HG02840 (cell line): ENCODE measurements around the gene GOLGA6D.
"Not testable (repeated sequence)": the region's sequence is repeated elsewhere in the genome, so short reads cannot be mapped to it uniquely, and the experiment has no call there.

Source experiments
- ATAC-seq: cut with Tn5 transposase; IDR thresholded peaks from one replicate; pipeline ENCODE4 v1.9.1; 2021; ENCODE audit warnings: mild to moderate bottlenecking, moderate library complexity, moderate number of reproducible peaks; ENCODE audit not compliant: unreplicated experiment, low FRiP score

The GOLGA6D gene, protein sequence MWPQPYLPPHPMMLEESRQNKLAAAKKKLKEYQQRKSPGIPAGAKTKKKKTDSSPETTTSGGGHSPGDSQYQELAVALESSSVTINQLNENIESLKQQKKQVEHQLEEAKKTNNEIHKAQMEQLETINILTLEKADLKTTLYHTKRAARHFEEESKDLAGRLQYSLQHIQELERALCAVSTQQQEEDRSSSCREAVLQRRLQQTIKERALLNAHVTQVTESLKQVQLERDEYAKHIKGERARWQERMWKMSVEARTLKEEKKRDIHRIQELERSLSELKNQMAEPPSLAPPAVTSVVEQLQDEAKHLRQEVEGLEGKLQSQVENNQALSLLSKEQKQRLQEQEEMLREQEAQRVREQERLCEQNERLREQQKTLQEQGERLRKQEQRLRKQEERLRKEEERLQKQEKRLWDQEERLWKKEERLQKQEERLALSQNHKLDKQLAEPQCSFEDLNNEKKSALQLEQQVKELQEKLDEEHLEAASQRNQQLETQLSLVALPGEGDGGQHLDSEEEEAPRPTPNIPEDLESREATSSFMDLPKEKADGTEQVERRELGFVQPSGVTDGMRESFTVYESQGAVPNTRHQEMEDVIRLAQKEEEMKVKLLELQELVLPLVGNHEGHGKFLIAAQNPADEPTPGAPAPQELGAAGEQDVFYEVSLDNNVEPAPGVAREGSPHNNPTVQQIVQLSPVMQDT

DNA sequence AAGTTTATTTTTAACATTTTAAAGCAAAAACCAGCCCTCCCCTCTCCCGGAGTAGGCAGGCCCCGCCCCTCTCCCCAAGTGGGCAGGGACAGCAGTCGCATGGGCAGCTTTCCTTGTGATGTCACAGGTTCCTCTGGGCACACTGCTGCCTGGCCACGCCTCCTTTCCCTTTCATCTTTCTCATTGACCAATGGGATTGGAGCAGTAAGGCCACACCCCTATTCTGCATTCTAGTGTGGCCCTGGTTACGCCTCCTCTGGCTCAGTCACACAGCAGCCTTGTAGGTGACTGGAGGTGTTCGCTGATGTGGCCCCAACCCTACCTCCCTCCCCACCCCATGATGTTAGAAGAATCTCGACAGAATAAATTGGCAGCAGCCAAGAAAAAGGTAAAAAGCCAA lies at the start of gene GOLGA6D:
Gene GOLGA6D (plus strand): TSS at position 264 of the 400 bp plus-strand sequence. CDS start 41 bp downstream, at position 305.
- ATAC-seq = not testable (repeated sequence)

DNA sequence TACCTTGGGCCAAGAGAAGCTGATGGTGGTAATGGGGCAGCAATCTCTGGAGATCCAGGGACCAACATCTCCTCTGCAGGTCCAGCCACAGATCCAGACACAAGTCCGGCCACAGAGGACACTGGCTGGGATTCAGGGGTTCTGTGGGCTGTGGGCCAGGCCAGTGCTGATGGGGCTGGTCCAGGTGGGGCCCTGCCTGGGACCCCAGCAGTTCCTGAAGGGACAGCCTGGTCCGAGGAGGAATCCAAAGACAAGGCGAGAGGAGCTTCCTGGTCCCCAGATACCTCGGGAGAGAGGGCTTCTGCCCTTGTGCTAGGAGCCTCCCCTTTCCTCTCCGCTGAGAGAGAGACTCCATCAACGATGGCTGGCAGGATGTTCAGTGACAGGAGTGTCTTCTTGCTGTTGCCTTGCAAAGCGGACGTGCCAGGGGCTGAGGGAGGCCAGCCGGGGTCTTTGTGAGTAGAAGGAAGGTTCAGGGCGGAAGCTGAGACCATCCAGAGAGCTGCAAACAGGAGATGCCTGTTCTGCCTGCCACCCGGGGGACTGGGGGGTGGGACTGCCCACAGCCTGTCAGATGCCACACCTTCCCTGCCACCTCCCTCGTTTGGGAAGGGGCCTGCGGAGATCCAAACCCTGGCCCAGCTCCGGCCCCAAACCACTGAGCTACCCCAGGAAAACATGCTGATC lies 49.0 kb upstream of the GOLGA6D start:
- ATAC-seq = no peak

DNA sequence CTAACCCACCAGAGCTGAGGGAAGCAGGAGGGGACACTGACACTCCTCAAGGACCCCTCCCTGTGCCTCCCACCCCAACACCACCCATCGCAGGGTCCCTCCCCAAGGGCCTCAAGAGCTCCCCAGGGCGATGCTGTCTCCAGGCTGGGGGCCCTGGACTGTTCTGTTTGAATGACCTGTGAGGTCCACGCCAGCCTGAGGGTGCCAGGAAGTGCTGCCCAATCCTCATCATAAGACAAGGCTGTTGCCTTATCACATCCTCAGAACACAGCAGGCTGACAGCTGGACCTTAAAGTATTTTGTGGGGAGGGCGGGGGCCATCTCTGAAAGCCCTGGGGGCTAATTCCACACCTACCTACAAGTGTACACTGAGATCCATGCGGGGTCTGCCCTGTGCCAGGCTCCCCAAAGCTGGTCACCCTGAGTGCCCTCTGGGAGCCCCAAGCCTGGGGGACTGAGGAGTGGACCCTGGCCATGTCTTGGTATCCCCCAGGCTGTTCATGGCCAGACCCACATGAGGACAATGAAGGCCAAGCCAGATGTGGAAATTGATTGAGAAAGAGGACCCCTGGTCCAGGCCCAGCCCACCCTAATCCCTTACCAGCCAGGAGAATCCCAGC lies 48.3 kb upstream of the GOLGA6D start:
- no peak for ATAC-seq

DNA sequence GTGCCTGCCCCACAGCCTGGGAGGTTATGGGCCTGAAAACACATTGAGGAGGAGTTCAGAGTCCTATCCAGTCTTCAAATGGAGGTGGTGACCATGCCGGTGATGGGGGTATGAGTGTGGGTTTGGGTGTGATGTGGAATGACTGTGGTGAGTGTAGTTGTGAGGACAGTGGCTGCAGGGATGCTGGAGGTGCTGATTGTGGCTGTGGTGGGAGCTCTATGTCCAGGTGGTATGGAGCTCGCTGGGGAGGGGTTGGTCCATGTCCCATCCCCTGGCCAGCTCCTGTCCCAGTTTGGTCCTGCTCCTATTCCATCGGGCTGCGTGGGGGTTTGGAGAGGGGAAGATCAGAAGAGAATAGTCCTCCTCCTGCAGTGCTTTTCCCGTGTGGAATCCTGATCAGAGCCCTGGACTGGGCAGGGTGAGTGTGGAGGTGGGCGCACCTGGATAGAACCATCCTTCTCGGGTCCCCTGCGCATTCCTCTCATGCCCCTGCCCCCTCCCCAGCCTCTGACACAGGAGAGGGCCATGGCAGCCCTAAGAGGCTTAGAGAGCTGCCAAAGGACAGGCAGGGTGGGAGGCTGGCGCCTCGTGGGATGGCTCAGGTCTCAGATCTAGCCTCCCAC lies 47.5 kb upstream of the GOLGA6D start:
- no peak for ATAC-seq

DNA sequence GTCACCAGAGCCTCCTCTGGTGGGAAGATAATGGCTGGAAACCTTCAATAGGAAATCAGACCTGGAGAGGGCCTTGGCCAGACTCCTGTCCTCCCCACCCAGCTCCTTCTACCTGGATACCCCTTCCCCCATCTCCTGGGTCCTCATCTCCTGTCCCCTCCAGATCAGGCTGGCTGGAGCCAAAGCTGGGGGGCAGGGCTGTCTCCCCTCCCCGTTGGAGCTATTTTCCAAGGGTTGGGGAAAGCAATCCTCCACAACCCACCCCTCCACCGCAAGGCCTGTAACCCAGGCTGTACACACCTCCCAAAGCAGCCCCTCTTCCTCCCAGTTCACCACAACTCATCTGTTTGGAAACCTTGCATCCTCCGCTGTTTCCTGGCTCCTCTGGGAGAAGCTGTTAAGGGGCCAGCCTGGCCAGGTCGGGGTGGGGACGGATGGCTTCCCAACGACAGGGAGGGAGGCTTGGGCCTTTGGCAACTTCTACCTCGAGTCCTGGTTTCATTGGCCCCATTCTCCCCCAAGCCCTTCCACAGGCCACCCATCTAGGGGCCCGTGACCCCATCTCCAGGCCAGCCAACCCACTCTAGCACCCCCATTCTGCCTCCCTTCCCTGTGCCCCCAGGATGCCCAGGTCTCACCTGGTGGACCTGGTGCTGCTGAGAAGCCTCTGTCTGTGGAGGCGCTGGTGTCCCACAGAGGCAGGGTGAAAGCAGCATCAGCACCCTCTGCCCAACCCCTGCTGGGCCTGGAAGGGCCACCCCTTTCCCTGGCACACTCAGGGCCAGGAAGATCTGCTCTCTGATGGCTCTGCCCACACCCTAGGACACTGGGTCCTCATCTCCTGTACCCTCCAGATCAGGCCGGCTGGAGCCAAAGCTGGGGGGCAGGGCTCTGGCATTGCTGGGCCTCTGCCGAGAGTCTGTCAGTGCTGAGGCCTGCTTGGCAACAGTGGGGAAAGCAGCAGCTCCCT lies 46.6 kb upstream of the GOLGA6D start:
- no peak for ATAC-seq

DNA sequence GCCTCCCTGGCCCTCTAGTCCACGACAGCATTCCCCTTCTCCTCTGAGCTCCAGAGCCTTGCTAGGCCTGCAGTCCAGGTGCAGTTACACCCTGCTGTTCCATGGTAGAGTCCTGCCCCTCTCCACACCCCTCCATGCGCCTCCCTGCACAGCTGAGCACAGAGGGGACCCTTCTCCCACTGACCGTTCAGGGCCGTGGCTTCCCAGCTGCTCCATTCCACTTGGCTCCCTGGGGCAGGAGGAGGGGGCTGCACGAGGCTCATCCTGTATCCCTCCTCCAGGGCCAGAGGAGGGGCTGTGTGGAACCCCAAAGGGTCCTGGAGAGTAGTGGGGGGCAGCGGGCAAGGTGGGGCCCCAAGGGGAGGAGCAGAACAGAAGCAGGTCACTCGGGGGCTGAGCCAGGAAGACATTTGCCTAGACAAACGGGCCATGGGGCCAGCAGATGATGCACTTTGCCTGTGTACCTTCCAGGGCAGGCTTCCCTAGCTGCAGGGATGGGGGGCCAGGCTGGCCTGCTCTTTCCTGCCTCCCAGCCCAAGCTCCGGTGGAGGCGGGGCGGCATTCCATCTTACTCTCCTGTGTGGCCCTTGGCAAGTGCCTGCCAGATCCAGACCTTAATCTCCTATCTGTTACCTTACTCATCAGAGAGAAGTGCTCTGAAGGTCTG lies 45.2 kb upstream of the GOLGA6D start:
- ATAC-seq = no peak

DNA sequence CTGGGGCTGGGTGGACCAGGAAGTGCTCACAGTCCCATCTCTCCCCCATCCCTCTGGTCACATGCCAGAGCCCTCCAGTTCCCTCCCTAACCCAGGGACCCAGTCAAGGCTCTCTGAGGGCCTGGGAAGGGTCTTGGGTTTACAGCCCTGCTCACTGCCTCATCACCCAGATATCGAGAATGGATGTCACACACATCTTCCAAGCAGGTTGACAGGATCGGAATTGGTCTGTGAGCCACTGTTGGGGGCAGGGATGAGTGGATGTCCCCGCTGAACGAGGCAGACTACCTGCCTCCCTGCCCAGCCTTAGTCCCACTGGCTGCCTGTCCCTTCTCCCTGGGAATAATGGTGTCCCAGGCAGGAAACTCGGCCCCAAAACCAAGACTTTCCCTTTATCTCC lies 44.5 kb upstream of the GOLGA6D start:
- ATAC-seq = no peak

DNA sequence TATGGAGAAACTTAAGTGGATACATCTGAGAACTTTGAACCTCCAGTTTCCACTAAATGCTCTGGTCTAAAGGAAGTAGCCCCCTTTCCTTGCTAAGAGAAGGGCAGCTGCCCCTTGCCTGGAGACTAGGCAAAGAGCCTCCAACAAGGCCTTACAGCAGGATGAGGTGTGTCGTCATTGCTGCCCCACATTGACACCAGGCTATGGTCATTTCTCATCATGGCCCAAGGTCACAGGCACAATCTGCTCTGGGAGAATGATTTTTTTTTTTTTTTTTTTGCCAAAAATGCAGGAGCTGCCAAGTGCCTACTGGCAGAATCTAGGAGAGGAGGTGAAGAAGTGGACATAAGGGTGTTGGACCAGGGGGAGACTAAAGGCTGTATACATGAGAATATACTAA lies 36.9 kb upstream of the GOLGA6D start:
- ATAC-seq = not testable (repeated sequence)

DNA sequence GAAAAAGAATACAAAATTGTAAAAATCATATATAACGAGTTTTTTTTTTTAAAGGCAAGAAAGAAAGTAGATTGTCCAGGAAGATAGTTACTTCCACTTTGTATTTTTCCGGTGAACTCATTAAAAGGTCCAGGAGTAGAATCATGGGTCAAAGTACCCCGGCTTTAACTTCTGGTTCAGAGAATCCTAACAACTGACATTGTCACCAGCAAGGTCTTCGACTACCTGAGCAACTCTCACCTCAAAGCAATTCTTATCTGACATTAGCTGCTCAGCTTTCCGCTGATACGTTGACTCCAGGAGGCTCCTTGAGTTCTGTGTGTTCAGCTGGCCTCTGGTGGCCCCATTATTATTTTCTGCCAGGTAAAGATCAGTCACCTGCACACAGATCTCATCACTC lies 33.6 kb upstream of the GOLGA6D start:
- not testable (repeated sequence) for ATAC-seq

DNA sequence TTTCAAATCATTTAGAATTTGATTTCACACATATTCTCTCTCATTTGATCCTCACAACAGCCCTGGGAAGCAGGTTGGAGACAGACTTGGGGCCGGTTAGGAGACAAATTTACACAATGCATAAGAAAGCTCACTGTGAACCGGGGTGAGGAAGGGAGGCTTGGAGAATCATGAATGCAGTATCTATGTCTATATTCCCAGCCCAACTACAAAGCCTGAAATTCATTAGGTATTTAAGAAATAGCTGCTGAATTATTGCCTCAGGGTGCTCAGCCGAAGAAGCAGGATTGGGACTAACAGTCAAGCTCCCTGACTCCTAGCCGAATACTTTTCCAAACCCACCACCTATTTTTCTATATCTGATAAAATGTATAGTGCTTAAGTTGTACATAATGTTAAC lies 32.9 kb upstream of the GOLGA6D start:
- ATAC-seq = no peak

DNA sequence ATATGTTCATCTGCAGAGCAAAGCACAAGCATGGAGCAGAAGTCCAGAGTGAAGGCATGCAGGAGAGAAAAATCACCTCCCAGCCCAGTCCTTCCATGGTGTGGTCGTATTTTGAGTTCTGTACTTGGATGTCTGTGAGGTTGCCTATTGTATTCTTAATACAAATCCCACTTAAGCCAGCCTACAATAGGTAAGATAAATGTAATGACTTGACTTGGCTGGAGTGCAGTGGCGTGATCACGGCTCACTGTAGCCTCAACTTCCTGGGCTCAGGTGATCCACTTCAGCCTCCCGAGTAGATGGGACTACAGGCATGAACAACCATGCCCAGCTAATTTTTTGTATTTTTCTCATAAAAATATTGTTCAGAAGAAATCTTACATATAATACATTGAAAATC lies 31.3 kb upstream of the GOLGA6D start:
- ATAC-seq = not testable (repeated sequence)

DNA sequence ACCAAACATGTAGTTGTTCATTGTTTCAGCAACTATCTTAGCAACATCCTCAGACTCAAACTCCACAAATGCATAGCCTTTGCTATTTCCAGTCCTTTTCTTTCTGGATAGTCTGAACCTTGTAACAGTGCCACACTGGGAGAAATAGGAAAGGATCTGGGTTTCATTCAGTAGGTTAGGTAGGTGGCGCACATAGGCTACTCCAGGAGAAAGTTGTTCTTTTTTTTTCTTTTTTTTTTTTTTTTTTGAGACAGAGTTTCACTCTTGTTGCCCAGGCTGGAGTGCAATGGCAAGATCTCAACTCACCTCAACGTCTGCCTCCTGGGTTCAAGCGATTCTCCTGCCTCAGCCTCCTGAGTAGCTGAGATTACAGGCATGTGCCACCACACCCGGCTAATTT lies 30.4 kb upstream of the GOLGA6D start:
- ATAC-seq = not testable (repeated sequence)

DNA sequence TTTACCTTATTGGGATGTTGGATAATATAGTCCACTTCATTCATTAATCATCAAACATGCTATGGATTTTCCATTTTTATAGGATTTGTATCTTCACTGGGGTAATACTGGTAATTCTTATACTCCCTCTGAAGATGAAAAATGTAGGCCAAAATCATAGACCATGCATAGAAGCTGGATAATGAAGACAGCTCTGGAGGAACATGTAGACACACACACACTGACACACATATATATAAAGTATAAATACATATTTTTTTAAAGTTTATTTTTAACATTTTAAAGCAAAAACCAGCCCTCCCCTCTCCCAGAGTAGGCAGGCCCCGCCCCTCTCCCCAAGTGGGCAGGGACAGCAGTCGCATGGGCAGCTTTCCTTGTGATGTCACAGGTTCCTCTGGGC lies 24.6 kb upstream of the GOLGA6D start, which contains the start of gene GOLGA6C:
Gene GOLGA6C (plus strand): TSS at position 301 of the 400 bp plus-strand sequence. CDS start 265 bp downstream, outside the sequence.
- ATAC-seq = not testable (repeated sequence)

DNA sequence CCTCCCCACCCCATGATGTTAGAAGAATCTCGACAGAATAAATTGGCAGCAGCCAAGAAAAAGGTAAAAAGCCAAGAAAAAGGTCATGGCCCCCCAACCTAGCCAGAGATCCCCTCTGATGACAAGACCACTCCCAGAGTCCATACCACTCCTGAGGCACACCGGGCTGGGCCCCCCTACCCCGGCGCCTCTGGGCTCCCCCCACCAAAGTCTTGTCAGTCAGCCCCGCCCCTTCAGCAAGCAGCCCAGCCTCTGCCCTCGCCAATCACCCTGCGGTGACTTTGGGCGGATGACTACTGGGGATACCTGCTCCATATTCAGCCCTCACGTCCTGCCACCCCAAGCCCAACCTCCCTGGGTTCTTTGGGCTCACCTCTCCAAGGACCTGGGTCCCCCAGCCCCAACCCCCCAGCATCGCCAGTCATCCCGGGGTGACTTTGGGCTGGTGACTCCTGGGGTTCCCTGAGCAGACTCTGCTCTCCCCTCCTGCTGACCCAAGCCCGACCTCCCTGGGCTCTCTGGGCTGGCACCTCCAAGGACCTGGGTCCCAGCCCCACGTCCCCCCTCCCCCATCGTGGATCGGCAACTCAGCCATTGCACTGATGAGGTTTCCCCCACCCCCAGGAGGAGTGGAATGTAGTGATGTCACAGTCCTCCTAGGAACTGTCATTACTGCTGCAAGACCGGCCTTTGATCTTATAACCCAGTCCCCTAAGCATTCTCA lies 23.9 kb upstream of the GOLGA6D start:
- ATAC-seq = not testable (repeated sequence)

DNA sequence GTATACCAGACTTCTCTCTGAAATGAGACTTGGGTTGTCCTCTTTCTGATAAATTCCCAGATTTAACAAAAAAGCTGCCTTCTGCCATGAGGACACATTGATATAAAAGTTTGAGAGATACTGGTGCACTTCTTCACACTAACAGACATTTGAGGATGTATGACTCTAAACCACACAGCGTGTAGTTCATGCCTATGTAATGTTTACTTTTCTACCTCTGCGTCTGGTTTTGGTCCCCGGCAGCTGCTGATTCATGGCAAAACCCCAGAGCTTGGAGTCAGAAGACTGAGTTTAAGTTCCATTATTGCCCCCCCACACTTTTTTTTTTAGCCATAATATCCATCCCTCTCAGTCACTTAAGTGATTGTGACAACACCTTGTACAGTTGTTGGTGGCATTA lies 22.8 kb upstream of the GOLGA6D start:
- ATAC-seq = not testable (repeated sequence)

DNA sequence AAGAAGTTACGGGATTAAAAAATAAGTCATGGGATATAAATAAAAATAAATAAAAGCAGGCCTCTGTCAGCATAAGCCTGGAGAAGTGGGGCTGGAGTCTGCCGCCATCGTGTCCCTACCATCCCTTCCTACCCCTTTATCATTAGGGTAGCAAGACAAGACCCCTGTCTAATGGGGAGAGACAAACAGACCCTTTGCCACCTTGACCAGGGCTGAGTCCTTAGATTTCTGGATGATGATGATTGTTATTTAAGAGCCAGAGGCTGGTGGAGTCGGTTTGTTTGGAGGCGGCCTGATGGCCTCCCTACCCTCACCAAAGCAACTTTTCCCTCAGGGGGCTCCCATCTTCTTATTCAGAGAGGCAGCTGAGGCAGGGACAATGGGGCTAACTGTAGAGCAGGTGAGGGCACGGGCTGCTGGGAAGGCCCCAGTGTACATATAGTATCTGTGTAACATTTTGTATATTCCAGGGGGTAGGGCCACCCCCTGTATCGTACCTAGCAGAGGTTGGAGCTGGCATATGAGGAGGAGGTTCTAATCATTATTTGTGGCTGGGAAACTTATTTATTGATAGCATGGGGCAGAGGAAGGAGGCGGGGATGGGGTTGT lies 8.8 kb upstream of the GOLGA6D start:
- not testable (repeated sequence) for ATAC-seq

DNA sequence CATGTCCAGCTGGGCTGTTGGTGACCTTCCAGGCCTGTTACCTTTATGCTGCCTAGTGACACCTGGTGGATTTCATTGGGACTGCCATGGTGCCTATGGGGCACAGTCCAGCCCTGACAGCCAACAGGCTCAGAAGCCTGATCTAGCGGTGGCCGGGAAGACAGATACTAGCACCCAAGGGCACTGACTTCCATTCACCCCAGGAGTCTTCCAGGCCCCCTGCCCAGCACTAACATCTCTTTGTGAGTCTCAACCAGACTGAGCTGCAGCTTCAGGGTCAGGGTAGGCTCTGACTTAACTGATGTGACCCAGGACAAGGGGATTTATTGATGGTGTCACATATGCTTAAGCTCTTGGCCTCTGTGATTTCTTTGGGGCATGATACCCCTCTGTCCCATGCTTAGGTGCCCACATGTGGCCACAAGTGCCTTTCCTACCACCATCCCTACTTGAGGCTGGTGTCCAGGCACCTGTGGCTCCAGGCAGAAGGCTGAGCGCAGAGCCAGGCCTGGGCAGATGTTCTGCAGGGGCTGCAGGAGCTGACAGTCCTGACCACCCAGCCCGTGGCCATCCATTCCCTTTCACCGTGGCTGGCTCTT lies 8.0 kb upstream of the GOLGA6D start:
- peak; percentile 78 for ATAC-seq
